ENCODE measurements around the gene RAB31. TPM values are rescaled to one million over a fixed set of nuclear protein-coding genes. Genes with fewer than 3 reads are reported as not detected.
"Not testable (repeated sequence)": the region's sequence is repeated elsewhere in the genome, so short reads cannot be mapped to it uniquely, and the experiment has no call there.

RAB31 gene
- total RNA-seq, 2 experiments from 2014 or later = not detected

GRCh38 chr18:9890957-9891356 is 182.9 kb downstream of the RAB31 start:
- DNase-seq (no peak), ATAC-seq (no peak)
- Mint-ChIP-seq H3K4me1 (ENCODE audit: low read depth) (peaks cover 6% of the 10 kb centered on the region), H3K4me3 (no peak overlapping the region), H3K36me3 (ENCODE audit: low read depth) (no peaks in the 10 kb centered on the region), H3K27me3 (ENCODE audit: low read depth) (no peaks in the 10 kb centered on the region), H3K27ac (no peak overlapping the region), H3K9me3 (ENCODE audit: insufficient read depth) (no peaks in the 10 kb centered on the region)
- ChIA-PET POLR2A (no interaction called here), CTCF (no interaction called here)

- H3K4me1 Mint-ChIP-seq (ENCODE audit: low read depth); CTCF ChIA-PET; DNase-seq; ATAC-seq; H3K36me3 Mint-ChIP-seq (ENCODE audit: low read depth); H3K9me3 Mint-ChIP-seq (ENCODE audit: insufficient read depth); H3K4me3 Mint-ChIP-seq; H3K27me3 Mint-ChIP-seq (ENCODE audit: low read depth); POLR2A ChIA-PET; H3K27ac Mint-ChIP-seq: not testable (repeated sequence)
Observed at GRCh38 chr18:9891515-9891914, 183.4 kb downstream of the RAB31 start.

- ATAC-seq (no peak), DNase-seq (no peak)
- H3K4me1 Mint-ChIP-seq (ENCODE audit: low read depth) = peaks cover 14% of the 10 kb centered on the region
- POLR2A ChIA-PET = interaction anchor here (1.2 kb wide), 1 partner anchor 19 kb away, joined by 5 read pairs; the partner anchor contains the start of gene VAPA
- H3K36me3 Mint-ChIP-seq (ENCODE audit: low read depth) = no peaks in the 10 kb centered on the region
- H3K27ac Mint-ChIP-seq = no peak overlapping the region
- H3K9me3 Mint-ChIP-seq (ENCODE audit: insufficient read depth) = no peaks in the 10 kb centered on the region
- CTCF ChIA-PET = no interaction called here
- no peaks in the 10 kb centered on the region for H3K27me3 Mint-ChIP-seq (ENCODE audit: low read depth)
- no peak overlapping the region for H3K4me3 Mint-ChIP-seq
Observed at GRCh38 chr18:9894454-9895068, 186.5 kb downstream of the RAB31 start.

GRCh38 chr18:9897129-9897528 is 189.0 kb downstream of the RAB31 start:
- CTCF ChIA-PET = no interaction called here
- Mint-ChIP-seq H3K9me3 (ENCODE audit: insufficient read depth) (no peaks in the 10 kb centered on the region), H3K27ac (no peak overlapping the region), H3K4me3 (no peak overlapping the region), H3K36me3 (ENCODE audit: low read depth) (no peaks in the 10 kb centered on the region), H3K27me3 (ENCODE audit: low read depth) (peaks cover 3% of the 10 kb centered on the region), H3K4me1 (ENCODE audit: low read depth) (peaks cover 14% of the 10 kb centered on the region)
- ATAC-seq (no peak), DNase-seq (no peak)
- POLR2A ChIA-PET = no interaction called here

- POLR2A ChIA-PET = interaction anchor here (0.5 to 2.1 kb wide), 2 partner anchors 13 to 16 kb away, joined by 3 to 10 read pairs; partner anchors contain the start of gene VAPA
- H3K4me3 Mint-ChIP-seq; DNase-seq; H3K27ac Mint-ChIP-seq; ATAC-seq; H3K36me3 Mint-ChIP-seq (ENCODE audit: low read depth); CTCF ChIA-PET; H3K9me3 Mint-ChIP-seq (ENCODE audit: insufficient read depth); H3K27me3 Mint-ChIP-seq (ENCODE audit: low read depth): not testable (repeated sequence)
- H3K4me1 Mint-ChIP-seq (ENCODE audit: low read depth) = peaks cover 14% of the 10 kb centered on the region
Observed at GRCh38 chr18:9897787-9898291, 189.7 kb downstream of the RAB31 start.

GRCh38 chr18:9898792-9899549 is 190.9 kb downstream of the RAB31 start:
- ChIA-PET POLR2A (interaction anchor here (2.1 kb wide), 1 partner anchor 15 kb away, joined by 10 read pairs; the partner anchor contains the start of gene VAPA), CTCF (interaction anchor here (0.8 kb wide), 1 partner anchor 15 kb away, joined by 3 read pairs; no protein-coding TSS in a partner anchor)
- no peak for ATAC-seq
- H3K4me1 Mint-ChIP-seq (ENCODE audit: low read depth) = peaks cover 14% of the 10 kb centered on the region
- DNase-seq = no peak
- H3K9me3 Mint-ChIP-seq (ENCODE audit: insufficient read depth) = no peaks in the 10 kb centered on the region
- no peaks in the 10 kb centered on the region for H3K36me3 Mint-ChIP-seq (ENCODE audit: low read depth)
- no peak overlapping the region for H3K27ac Mint-ChIP-seq
- H3K27me3 Mint-ChIP-seq (ENCODE audit: low read depth) = peaks cover 6% of the 10 kb centered on the region
- no peak overlapping the region for H3K4me3 Mint-ChIP-seq

- ATAC-seq; H3K9me3 Mint-ChIP-seq (ENCODE audit: insufficient read depth); H3K4me3 Mint-ChIP-seq; DNase-seq; H3K36me3 Mint-ChIP-seq (ENCODE audit: low read depth); H3K27ac Mint-ChIP-seq; H3K27me3 Mint-ChIP-seq (ENCODE audit: low read depth): not testable (repeated sequence)
- POLR2A ChIA-PET = interaction anchor here (2.1 kb wide), 1 partner anchor 14 kb away, joined by 10 read pairs; the partner anchor contains the start of gene VAPA
- CTCF ChIA-PET = interaction anchor here (0.8 kb wide), 1 partner anchor 15 kb away, joined by 3 read pairs; no protein-coding TSS in a partner anchor
- H3K4me1 Mint-ChIP-seq (ENCODE audit: low read depth) = peaks cover 12% of the 10 kb centered on the region
Observed at GRCh38 chr18:9899550-9899930, 191.4 kb downstream of the RAB31 start.

GRCh38 chr18:9900699-9901098 is 192.6 kb downstream of the RAB31 start:
- ChIA-PET CTCF (no interaction called here), POLR2A (no interaction called here)
- peaks cover 11% of the 10 kb centered on the region for H3K27me3 Mint-ChIP-seq (ENCODE audit: low read depth)
- H3K4me3 Mint-ChIP-seq = no peak overlapping the region
- peaks cover 9% of the 10 kb centered on the region for H3K4me1 Mint-ChIP-seq (ENCODE audit: low read depth)
- ATAC-seq (no peak), DNase-seq (no peak)
- H3K36me3 Mint-ChIP-seq (ENCODE audit: low read depth) = no peaks in the 10 kb centered on the region
- H3K27ac Mint-ChIP-seq = no peak overlapping the region
- no peaks in the 10 kb centered on the region for H3K9me3 Mint-ChIP-seq (ENCODE audit: insufficient read depth)

- Mint-ChIP-seq H3K27ac (no peak overlapping the region), H3K4me3 (no peak overlapping the region), H3K36me3 (ENCODE audit: low read depth) (no peaks in the 10 kb centered on the region), H3K4me1 (ENCODE audit: low read depth) (peaks cover 9% of the 10 kb centered on the region), H3K27me3 (ENCODE audit: low read depth) (peaks cover 16% of the 10 kb centered on the region), H3K9me3 (ENCODE audit: insufficient read depth) (no peaks in the 10 kb centered on the region)
- CTCF ChIA-PET = no interaction called here
- POLR2A ChIA-PET = no interaction called here
- ATAC-seq (no peak), DNase-seq (no peak)
Observed at GRCh38 chr18:9901377-9901776, 193.3 kb downstream of the RAB31 start.

- H3K4me3 Mint-ChIP-seq; DNase-seq; H3K27ac Mint-ChIP-seq; ATAC-seq; POLR2A ChIA-PET; CTCF ChIA-PET; H3K4me1 Mint-ChIP-seq (ENCODE audit: low read depth); H3K9me3 Mint-ChIP-seq (ENCODE audit: insufficient read depth); H3K36me3 Mint-ChIP-seq (ENCODE audit: low read depth): not testable (repeated sequence)
- H3K27me3 Mint-ChIP-seq (ENCODE audit: low read depth) = peaks cover 18% of the 10 kb centered on the region
Observed at GRCh38 chr18:9902264-9902663, 194.2 kb downstream of the RAB31 start.

GRCh38 chr18:9902832-9903231 is 194.7 kb downstream of the RAB31 start:
- DNase-seq = no peak
- Mint-ChIP-seq H3K9me3 (ENCODE audit: insufficient read depth) (no peaks in the 10 kb centered on the region), H3K4me1 (ENCODE audit: low read depth) (peaks cover 9% of the 10 kb centered on the region), H3K27ac (no peak overlapping the region), H3K4me3 (no peak overlapping the region), H3K27me3 (ENCODE audit: low read depth) (peaks cover 19% of the 10 kb centered on the region), H3K36me3 (ENCODE audit: low read depth) (no peaks in the 10 kb centered on the region)
- CTCF ChIA-PET = no interaction called here
- POLR2A ChIA-PET = no interaction called here
- ATAC-seq = no peak

GRCh38 chr18:9905401-9905922 is 197.4 kb downstream of the RAB31 start:
- Mint-ChIP-seq H3K36me3 (ENCODE audit: low read depth) (no peaks in the 10 kb centered on the region), H3K27ac (no peak overlapping the region), H3K27me3 (ENCODE audit: low read depth) (peaks cover 34% of the 10 kb centered on the region), H3K4me3 (no peak overlapping the region), H3K4me1 (ENCODE audit: low read depth) (no peaks in the 10 kb centered on the region), H3K9me3 (ENCODE audit: insufficient read depth) (no peaks in the 10 kb centered on the region)
- ChIA-PET POLR2A (no interaction called here), CTCF (no interaction called here)
- no peak for ATAC-seq
- no peak for DNase-seq
